DMS114 treated with DMSO at 0.1 percent for 48 hours (cell line): Measurements from ENCODE around the gene ZFPL1.
"Not testable (repeated sequence)": the region's sequence is repeated elsewhere in the genome, so short reads cannot be mapped to it uniquely, and the experiment has no call there.

Source experiments
- DNase-seq: peaks from one replicate; lab custom pipeline; 2025; ENCODE audit not compliant: unreplicated experiment; lab: John Stamatoyannopoulos, UW

ZFPL1 gene

DNA sequence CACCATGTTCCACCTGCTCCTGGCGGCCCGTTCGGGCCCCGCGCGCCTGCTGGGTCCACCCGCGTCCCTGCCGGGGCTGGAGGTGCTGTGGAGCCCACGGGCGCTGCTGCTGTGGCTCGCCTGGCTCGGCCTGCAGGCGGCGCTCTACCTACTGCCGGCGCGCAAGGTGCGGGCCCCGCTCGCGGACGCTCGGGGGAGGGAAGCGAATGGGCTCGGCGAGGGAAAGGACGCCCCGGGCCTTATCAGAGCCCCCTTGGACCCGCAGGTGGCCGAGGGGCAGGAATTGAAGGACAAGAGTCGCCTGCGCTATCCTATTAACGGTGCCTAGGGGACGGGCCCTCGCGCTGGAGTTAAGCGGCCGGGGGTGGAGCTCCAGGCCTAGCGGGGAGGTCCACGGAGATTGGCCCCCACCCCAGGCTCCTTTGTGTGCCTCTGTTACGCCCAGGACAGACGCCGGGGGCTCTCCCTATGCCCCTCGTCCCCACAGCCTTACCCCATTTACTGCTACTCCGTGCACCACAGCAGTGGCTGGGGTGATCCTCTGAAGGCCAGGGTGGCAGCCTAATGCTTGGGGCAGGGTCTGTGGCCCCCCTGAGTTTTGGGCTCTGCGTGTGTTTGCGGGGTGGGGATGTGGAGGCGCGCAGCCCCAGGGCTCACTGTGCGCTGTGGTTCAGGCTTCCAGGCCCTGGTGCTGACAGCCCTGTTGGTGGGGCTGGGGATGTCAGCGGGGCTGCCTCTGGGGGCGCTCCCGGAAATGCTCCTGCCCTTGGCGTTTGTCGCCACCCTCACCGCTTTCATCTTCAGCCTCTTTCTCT lies 28.7 kb downstream of the ZFPL1 start:
- DNase-seq, result no peak

DNA sequence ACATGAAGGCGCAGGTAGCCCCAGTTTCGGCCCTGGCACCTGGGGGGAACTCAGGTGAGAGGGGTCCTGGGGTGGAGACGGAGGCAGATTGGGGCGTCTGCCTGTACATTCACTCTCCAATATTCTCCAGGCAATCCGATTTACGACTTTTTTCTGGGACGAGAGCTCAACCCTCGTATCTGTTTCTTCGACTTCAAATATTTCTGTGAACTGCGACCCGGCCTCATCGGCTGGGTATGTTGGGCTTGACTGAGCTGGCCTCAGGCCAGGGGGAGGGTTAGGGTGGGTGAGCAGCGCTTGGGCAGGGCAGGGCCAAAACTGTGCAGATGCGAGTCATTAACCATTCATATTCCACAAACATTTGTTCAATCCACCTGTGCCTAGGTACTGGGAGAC lies 29.3 kb downstream of the ZFPL1 start:
- no peak for DNase-seq

DNA sequence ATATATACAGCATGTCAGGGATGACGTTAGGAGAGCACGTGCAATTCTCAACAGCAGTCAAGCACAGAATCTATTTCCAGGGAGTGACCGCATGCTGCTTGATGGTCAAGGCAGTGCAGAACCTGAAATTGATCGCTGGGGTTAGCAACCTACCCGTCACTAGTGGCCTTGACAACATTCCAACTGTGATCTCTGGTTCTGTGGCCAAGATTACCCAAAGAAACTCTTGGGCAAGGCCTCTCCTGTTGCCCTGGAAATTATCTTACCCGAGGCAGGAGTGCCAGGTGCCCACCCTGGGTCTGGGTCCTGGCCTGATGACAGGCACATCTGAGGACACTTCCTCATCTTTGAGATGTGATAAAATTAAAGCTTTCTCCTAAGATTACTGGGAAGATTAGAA lies 29.8 kb downstream of the ZFPL1 start:
- no peak for DNase-seq

DNA sequence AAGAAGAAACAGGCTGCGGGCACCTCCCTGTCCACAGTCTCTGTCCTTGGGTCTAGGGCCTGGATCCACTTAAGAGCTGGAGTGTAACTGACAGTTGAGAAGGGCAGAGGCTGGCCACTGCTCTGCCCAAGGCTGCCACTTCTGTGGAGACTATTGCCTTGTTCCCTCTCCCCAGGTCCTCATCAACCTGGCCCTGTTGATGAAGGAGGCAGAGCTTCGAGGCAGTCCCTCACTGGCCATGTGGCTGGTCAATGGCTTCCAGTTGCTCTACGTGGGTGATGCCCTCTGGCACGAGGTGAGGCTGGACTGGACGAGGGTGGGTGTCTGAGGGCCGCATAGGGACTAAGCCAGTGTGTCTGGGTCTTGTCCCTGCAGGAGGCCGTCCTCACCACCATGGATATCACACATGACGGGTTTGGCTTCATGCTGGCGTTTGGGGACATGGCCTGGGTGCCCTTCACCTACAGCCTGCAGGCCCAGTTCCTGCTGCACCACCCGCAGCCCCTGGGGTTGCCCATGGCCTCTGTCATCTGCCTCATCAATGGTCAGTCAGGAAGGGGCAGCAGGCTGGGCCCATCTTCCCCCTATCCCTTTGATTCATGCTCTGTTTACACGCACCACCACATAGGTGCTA lies 30.6 kb downstream of the ZFPL1 start:
- DNase-seq, result no peak

DNA sequence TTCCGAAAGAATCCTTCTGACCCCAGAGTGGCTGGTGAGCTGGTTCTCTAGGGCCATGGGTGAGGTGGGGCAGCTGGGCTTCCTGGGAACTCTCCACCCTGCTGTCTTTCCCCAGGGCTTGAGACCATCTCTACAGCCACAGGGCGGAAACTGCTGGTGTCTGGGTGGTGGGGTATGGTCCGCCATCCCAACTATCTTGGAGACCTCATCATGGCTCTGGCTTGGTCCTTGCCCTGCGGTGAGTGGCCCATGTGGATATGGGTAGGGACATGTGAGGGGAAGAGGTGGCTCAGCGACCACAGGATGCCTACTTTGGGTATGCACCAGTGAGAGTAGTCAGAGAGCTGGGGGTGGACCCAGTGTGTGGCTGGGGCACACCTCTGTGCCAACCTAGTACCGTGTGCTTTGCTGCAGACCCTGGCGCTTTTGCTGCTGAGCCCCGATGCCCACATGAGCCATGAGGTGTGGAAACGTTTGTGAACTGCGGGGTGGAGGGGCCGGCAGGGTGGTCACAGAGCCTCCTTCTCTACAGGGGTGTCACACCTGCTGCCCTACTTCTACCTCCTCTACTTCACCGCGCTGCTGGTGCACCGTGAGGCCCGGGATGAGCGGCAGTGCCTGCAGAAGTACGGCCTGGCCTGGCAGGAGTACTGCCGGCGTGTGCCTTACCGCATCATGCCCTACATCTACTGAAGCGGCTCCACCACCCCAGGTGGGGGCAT lies 31.5 kb downstream of the ZFPL1 start:
- DNase-seq, result no peak

DNA sequence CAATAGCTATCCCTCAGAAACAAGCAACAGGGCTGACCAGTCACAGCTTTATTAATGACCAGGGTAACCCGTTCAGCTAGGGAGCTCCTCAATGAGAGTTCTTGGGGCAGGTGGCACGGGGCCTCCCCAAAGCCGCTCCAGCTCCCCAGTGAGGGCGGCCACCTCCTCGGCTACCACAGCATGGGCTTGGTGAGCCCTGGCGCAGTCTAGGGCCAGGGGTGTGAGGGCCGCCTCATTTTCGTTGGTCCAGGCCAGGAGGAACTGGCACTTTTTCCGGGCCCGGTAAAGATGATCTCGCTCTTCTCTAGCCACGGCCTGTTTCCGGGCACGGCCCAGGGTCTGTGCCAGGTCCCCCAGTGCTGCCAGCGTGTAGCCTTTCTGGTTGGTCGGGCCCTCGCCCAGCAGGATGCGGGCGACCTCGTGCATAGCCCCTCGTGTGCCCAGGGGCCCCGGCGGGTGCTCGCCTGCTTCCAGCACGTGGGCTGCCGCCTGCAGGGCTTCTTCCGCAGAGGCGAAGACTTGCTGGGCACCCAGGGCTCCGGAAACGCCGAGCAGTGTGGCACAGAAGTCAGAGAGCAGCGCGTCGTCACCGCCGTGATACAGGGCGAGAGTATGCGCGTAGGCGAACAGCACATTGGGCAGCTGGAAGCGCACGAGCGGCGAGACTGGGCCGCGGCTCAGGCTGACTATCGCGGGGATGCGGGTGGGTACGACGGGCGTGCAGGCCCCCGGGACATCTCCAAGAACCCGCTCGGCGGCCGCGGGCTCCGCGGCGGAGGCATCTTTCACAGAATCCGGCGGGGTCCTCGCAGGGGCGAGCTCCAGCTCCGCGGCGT lies 32.6 kb downstream of the ZFPL1 start:
- no peak for DNase-seq

DNA sequence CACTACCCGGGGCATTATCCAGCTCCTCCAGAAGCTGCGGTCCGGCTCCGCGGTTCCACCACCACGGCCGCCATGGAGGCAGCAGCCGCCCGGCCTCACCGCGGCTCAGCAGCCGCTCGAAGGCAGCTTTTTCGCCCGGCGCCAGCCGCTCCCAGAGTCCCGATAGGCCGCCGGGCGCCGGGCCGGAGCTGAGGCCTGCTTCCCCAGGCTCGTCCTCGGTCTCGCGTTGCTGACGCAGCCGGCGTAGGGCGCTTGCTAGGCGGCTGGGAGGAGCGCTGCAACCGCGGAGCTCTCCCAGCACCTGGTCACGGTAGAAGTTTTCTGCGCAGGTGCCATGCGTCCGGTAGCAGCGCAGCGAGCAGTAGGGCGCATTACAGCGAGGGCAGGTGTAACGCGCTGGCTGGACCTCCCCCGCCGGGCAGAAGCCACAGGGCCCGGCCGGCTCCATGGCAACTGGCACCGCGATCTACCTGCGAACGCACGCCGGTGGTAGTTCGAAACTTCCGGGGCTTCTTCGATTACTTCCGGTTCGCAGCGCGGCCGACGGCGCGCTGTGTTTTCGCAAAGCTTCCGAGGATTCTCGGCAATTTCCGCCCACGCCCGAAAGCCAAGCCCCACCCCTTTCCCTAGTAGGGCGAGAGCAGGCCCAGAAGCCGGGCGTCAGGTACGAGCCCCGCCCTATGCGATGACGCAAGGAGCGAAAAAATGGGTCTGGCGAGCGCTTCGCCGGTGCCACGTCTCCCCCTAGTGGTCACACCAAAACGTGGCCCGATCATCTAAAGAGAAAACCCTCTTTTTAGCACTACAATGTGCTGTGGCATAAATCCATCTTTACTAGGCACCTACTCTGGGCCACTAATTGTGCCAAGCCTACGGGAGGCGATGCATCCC lies 33.4 kb downstream of the ZFPL1 start, which contains the start of gene ZNHIT2:
ZNHIT2 (minus strand) TSS at position 496 of the 891 bp plus-strand sequence; CDS start at position 448, 48 bp downstream.
- DNase-seq, result peak; percentile 96

DNA sequence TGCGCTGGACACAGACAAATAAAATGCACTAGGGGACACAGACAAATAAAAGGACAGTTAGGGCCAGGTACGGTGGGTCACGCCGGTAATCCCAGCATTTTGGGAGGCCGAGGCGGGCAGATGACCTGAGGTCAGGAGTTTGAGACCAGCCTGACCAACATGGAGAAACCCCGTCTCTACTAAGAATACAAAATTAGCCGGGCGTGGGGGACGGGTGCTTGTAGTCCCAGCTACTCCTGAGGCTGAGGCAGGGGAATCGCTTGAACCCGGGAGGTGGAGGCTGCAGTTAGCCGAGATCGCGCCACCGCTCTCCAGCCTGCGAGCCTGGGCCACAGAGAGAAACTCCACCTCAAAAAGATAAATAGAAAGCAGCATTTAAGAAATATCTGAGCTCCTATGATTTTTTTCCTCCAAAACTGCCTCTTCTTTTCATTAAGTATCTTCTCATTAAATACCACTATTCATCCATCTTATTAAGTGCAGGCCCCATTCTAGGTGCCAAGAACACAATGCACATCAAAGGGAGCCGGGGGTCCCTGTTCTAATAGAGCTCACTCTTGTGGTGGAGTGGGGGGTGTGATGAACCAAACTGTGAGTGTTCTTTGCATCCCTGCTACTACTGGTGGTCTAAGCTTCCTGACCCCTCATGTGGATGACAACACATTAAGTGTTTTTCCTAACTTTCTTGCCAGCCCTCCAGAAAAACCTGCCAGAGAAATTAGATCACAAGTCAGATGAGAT lies 34.2 kb downstream of the ZFPL1 start:
- no peak for DNase-seq

DNA sequence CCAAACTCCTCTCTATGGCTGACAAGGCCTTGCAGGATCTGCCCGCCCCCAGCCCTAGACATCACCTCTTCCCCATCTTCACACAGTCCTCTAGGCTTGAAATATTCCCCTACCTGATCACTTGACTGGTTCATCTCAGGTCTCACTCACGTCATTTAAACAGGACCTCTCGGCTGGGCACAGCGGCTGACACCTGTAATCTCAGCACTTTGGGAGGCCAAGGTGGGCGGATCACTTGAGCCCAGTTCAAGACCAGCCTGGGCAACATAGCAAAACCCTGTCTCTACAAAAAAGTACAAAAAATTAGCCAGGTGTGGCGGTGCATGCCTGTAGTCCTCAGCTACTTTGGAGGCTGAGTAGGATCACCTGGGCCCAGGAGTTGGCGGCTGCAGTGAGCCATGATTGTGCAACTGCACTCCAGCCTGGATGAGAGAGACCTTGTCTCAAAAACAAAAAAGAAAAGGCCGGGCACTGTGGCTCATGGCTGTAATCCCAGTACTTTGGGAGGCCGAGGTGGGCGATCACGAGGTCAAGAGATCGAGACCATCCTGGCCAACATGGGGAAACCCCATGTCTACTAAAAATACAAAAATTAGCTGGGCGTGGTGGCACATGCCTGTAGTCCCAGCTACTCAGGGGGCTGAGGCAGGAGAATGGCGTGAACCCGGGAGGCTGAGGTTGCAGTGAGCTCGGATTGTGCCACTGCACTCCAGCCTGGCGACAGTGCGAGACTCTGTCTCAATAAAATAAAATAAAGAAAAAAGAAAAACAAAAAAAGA lies 35.1 kb downstream of the ZFPL1 start:
- not testable (repeated sequence) for DNase-seq

DNA sequence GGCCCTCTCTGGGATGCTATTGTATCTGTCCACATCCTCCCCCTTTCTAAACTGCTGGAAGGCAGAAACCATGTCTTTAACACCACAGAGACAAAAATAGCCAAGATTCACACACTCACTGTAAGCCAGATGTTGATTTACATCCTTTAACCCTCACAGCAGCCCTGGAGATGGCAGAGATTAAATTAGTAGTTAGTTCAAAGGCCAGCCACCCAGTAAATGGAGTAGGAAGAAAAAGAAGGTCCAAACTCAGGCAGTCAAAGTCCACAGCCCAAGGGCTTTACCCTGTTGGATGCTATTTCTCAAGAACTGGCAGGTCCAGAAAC lies 35.6 kb downstream of the ZFPL1 start:
- DNase-seq, result no peak

DNA sequence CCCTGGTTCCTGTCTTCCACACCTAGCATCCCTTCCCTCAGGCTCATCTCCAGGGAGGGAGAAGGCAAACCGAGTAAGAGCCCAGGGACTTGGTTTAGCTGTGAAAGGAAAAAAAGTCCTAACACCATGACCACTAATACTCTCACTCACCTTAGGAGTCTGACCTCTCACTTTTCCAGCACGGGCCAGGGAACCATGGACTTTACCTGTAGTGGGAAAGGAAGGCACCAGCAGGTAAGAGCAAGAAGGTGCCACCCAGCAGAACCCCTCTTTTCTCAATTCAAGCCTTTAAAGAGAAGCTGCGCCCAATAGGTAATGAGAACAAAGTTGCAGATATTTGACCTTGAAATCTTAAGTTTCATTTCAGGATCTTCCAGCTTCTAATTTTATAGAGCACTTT lies 36.8 kb downstream of the ZFPL1 start:
- DNase-seq, result no peak

DNA sequence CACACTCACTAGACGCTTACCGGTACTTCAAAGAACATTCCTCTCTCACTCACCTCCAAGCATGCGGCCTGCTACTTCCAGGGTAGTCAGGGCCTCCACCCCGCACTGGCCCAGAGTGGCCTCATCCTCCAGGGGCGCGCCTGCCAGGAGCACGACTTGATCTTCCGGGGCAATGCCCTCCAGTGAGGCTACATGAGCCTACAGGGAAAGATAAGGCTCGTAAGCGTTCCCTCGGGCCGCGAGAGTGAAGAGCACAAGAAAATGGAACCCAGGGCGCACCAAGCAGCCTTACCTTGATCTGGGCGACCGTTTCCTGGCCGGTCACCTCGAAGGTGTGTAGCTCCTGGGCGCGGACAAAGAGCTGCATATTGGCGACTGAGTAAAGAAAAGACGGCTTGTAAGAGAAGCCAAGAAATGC lies 37.4 kb downstream of the ZFPL1 start:
- DNase-seq, result no peak

DNA sequence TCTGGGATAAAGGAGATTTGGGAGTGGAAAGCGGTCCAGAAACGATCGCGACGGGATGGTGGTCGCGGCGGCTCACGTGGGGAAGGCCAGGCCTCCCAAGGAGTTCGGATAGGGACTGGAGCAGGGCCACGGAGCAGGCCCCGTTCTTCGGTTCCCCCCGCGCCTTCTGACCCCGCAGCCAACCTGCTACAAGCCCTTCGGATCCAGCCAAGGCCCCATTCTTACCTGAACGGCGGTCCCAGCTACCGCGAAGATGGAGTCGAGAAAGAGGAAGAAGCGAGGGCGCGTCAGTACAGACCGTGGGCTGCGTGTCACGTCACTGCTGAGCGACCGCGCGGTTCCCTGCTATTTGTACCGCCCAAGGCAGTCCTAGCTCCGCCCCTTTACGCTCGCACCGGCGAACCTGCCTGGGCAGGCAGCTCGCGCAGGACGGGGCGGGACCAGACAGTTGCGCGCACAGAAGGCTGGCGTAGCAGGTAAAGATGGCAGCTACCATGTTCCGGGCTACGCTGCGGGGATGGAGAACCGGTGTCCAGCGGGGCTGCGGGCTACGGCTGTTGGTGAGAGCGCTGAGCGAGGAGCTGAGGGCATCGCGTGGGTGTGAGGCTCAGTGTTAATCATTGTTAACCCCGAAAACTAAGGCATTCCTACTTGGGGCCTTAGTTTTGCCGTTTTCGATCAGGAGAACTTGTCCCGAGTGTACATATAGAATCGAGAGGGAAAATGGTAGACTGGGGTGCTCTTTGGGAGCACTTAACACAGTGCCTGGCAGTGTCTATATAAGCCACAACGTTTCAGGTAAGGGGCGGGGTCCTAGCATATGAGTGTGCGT lies 38.1 kb downstream of the ZFPL1 start, which contains the start of the genes FAU and MRPL49:
FAU (minus strand) TSS at position 270 of the 832 bp plus-strand sequence. CDS start 321 bp downstream, outside the sequence.
MRPL49 (plus strand) TSS at position 457 of the 832 bp plus-strand sequence; CDS start at position 483, 26 bp downstream.
- DNase-seq, result peak; percentile 97

DNA sequence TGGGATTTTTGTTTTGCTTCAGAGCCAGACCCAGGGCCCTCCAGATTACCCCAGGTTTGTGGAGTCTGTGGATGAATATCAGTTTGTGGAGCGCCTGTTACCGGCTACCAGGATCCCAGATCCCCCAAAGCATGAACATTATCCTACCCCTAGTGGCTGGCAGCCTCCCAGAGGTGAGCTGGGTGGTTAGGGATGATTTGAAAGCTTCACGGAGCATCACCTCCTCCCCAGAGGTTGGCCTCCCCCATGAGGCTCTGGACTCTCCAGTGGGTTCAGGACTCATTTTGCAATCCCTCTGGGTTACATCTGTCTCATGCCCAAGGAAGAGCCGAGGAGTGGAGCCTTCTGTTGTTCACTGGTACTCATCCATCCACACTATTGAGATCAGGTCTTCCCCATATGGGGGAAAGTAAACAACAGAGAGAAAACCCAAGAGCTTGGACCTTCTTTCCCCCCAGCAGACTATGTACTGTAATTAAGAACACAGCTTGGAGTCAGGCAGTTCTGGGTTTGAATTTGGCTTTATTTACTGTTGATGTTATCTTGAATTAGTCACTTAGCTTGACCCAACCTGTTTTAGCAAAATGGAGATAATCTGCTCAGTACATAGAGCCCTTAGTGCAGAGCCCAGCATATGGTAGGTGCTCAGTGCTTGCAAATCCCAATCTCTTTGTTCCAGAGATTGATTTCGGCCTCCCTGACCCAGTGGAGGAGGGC lies 40.6 kb downstream of the ZFPL1 start:
- no peak for DNase-seq

DNA sequence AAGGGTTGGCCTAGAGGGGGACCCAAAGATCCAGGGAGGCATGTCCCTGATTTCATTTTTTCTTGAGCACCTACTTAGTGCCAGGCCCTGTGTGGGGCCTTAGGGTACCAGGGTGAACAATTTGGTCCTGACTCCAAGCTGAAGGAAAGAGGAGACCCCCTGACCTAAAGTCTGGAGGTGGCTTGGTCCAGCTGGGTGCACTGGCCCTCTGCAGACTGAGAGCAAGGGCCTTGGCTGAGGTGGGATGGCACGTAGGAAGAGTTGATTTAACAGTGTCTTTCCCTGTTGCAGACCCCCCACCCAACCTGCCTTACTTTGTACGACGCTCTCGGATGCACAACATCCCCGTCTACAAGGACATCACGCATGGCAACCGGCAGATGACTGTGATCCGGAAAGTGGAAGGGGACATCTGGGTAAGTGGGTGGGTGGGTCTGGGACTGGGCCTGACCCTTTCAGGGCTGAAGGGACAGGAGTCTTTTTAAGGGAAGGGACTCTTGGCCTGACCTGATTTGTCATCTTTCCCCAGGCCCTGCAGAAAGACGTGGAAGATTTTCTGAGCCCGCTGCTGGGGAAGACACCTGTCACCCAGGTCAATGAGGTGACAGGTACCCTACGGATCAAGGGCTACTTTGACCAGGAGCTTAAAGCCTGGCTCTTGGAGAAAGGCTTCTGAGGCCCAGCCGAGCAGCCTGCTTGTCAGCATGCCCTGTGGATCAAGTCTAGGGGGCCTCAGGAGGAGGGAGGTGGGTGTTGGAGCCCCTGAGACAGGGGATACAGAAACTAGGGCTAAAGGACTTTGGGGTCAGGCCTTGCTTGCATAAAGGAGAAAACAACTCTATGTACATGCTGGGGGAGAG lies 41.4 kb downstream of the ZFPL1 start:
- no peak for DNase-seq
